Ascending aorta (tissue), 2 donors: Measurements from ENCODE around the gene SHMT2. TPM values are rescaled to one million over a fixed set of nuclear protein-coding genes. Genes with fewer than 3 reads are reported as not detected.

ENCODE experiments used
- DNase-seq, 2 donors: peaks; one replicate each; pipeline ENCODE4 v3.0.0-alpha.2; 2019; ENCODE audit warnings: low spot score in 2 of 2
- H3K27ac ChIP-seq, 2 donors: fragments of 200-600 bp; sonication (generic); one replicate each; pipeline ENCODE4 v1.5.1; 2016 to 2017; ENCODE audit warnings: mild to moderate bottlenecking in 1 of 2
- H3K27me3 ChIP-seq: fragments of 200-600 bp; sonication (generic); one replicate; pipeline ENCODE4 v1.5.1; 2017
- H3K36me3 ChIP-seq, 2 donors: fragments of 200-600 bp; sonication (generic); one replicate each; pipeline ENCODE4 v1.5.1; 2016
- H3K4me1 ChIP-seq, 2 donors: fragments of 200-600 bp; sonication (generic); one replicate each; pipeline ENCODE4 v1.5.1; 2016 to 2017; ENCODE audit warnings: mild to moderate bottlenecking in 1 of 2
- H3K4me3 ChIP-seq, 2 donors: fragments of 200-600 bp; sonication (generic); one replicate each; pipeline ENCODE4 v1.5.1; 2016 to 2017; ENCODE audit warnings: mild to moderate bottlenecking in 1 of 2
- H3K9me3 ChIP-seq, 2 donors: fragments of 200-600 bp; sonication (generic); one replicate each; pipeline ENCODE4 v1.5.1; 2016
- CTCF ChIP-seq, 3 experiments: fragments of 200-600 bp in 2 of 3; fragments of 450-650 bp in 1 of 3; sonication (generic) in 2 of 3; IDR thresholded peaks; one replicate each; pipeline ENCODE4 v1.5.1; 2016 to 2019; ENCODE audit warnings: antibody characterized with exemption in 3 of 3, mild to moderate bottlenecking in 1 of 3, moderate library complexity in 1 of 3
- intact Hi-C: fragments of 100-400 bp; cut with DNase I; formaldehyde crosslinking; loops from one replicate; pipeline ENCODE4 v1.15.1; 2023
- total RNA-seq: library from RNA; depleted of rRNA; stranded (reverse); fragments of >200 nt; gene quantifications from one replicate; pipeline ENCODE4 v1.1.0, GENCODE V29; 2016

Gene SHMT2
- total RNA-seq, 1 donor from 2014 or later: 136 TPM

GRCh38 chr12:57203791-57204190, 25.7 kb upstream of the SHMT2 start:
- intact Hi-C loops: no loop called here
- Histone ChIP-seq H3K4me1 (no peaks in the 10 kb centered on the region), H3K27ac (no peak overlapping the region), H3K9me3 (no peaks in the 10 kb centered on the region), H3K27me3 (no peaks in the 10 kb centered on the region), H3K36me3 (peaks cover 99 to 100% of the 10 kb centered on the region in 2 donors), H3K4me3 (no peak overlapping the region)
- TF ChIP-seq CTCF (IDR thresholded peaks at IDR 0.05): no peak
- DNase-seq: no peak

- Histone ChIP-seq H3K9me3 (no peaks in the 10 kb centered on the region), H3K4me1 (no peaks in the 10 kb centered on the region), H3K36me3 (peaks cover 99 to 100% of the 10 kb centered on the region in 2 donors), H3K27me3 (no peaks in the 10 kb centered on the region), H3K27ac (no peak overlapping the region), H3K4me3 (no peak overlapping the region)
- TF ChIP-seq CTCF (IDR thresholded peaks at IDR 0.05): no peak
- intact Hi-C loops: no loop called here
- no peak for DNase-seq
Observed at GRCh38 chr12:57204454-57204853, 25.1 kb upstream of the SHMT2 start.

- Histone ChIP-seq H3K4me3 (no peak overlapping the region), H3K27me3 (no peaks in the 10 kb centered on the region), H3K4me1 (no peaks in the 10 kb centered on the region), H3K9me3 (no peaks in the 10 kb centered on the region), H3K27ac (no peak overlapping the region), H3K36me3 (peaks cover 98 to 100% of the 10 kb centered on the region in 2 donors)
- no peak for DNase-seq
- intact Hi-C loops: no loop called here
- no peak for TF ChIP-seq CTCF (IDR thresholded peaks at IDR 0.05)
Observed at GRCh38 chr12:57205186-57205585, 24.3 kb upstream of the SHMT2 start.

GRCh38 chr12:57205931-57206330, 23.6 kb upstream of the SHMT2 start:
- H3K4me3 ChIP-seq: no peak overlapping the region
- intact Hi-C loops: no loop called here
- no peak overlapping the region for H3K27ac ChIP-seq
- no peak for DNase-seq
- TF ChIP-seq CTCF (IDR thresholded peaks at IDR 0.05): no peak
- H3K9me3 ChIP-seq: no peaks in the 10 kb centered on the region
- H3K27me3 ChIP-seq: no peaks in the 10 kb centered on the region
- H3K4me1 ChIP-seq: no peaks in the 10 kb centered on the region
- H3K36me3 ChIP-seq: peaks cover 98 to 100% of the 10 kb centered on the region in 2 donors

GRCh38 chr12:57207731-57208630, 21.5 kb upstream of the SHMT2 start:
- intact Hi-C loops: no loop called here
- H3K4me1 ChIP-seq: peaks cover 0 to 7% of the 10 kb centered on the region in 2 donors
- no peak overlapping the region for H3K4me3 ChIP-seq
- peaks cover 88 to 97% of the 10 kb centered on the region in 2 donors for H3K36me3 ChIP-seq
- no peaks in the 10 kb centered on the region for H3K27me3 ChIP-seq
- peak overlapping the region; percentile 28 to 52 for H3K27ac ChIP-seq
- TF ChIP-seq CTCF (IDR thresholded peaks at IDR 0.05): no peak
- DNase-seq: no peak
- no peaks in the 10 kb centered on the region for H3K9me3 ChIP-seq
